B cell (primary cell): Measurements from ENCODE around the gene OGDH. TPM values are rescaled to one million over a fixed set of nuclear protein-coding genes. Genes with fewer than 3 reads are reported as not detected.

Experiments
- ATAC-seq: fragments of 200-7000 bp; cut with Tn5 transposase; one replicate; pipeline ENCODE4 v1.10.0; 2021; ENCODE audit warnings: low read depth, mild to moderate bottlenecking, moderate number of reproducible peaks, moderate library complexity
- CTCF ChIA-PET: fragments of 350-600 bp; sonication (Branson Sonifier 250); formaldehyde crosslinking; loops from one replicate; lab custom pipeline; 2021; ENCODE audit warnings: antibody characterized with exemption, inconsistent platforms; lab: Charles Lee
- POLR2A ChIA-PET: fragments of 350-600 bp; sonication (Branson Sonifier 250); formaldehyde crosslinking; loops from one replicate; lab custom pipeline; 2021; ENCODE audit warnings: antibody characterized with exemption; lab: Charles Lee
- DNase-seq: peaks from one replicate; pipeline ENCODE4 v3.0.0; 2013
- H2AFZ ChIP-seq: 2 replicates; pipeline ENCODE4 v1.6.1; 2012; ENCODE audit warnings: mild to moderate bottlenecking, low read depth, low read length; ENCODE audit not compliant: insufficient read depth, poor library complexity, severe bottlenecking
- H3K27ac ChIP-seq, 2 donors: 1 replicate in 1 of 2; 2 replicates in 1 of 2; pipeline ENCODE4 v1.5.1; 2012 to 2013; ENCODE audit warnings: low read length in 2 of 2, mild to moderate bottlenecking in 2 of 2, moderate library complexity in 1 of 2
- H3K27me3 ChIP-seq, 4 experiments: fragments of 200-600 bp in 1 of 4; sonication (generic) in 1 of 4; replicated peaks in 1 of 4; 1 replicate in 2 of 4; 2 replicates in 2 of 4; pipeline versions ENCODE4 v1.6.1 to v1.7.0; 2013 to 2016; ENCODE audit warnings: low read length in 3 of 4, mild to moderate bottlenecking in 2 of 4, mixed read lengths in 1 of 4, moderate library complexity in 1 of 4; ENCODE audit not compliant: insufficient read depth in 4 of 4, control insufficient read depth in 3 of 4; ENCODE audit errors: control extremely low read depth in 1 of 4
- H3K36me3 ChIP-seq, 2 experiments: replicated peaks in 1 of 2; 1 replicate in 1 of 2; 2 replicates in 1 of 2; pipeline versions ENCODE4 v1.6.1 to v1.7.1; 2013; ENCODE audit warnings: low read length in 1 of 2; ENCODE audit not compliant: insufficient read depth in 2 of 2, control insufficient read depth in 1 of 2; ENCODE audit errors: control extremely low read depth in 1 of 2, extremely low read depth in 1 of 2
- H3K4me1 ChIP-seq, 2 donors: fragments of 200-600 bp in 1 of 2; sonication (generic) in 1 of 2; 1 replicate in 1 of 2; 2 replicates in 1 of 2; pipeline versions ENCODE4 v1.5.1 to v1.6.1; 2013 to 2017; ENCODE audit warnings: low read length in 2 of 2; ENCODE audit not compliant: control insufficient read depth in 2 of 2, insufficient read depth in 2 of 2
- H3K4me2 ChIP-seq: replicated peaks from 2 replicates; pipeline ENCODE3; 2012; ENCODE audit warnings: mild to moderate bottlenecking, low read depth, low read length; ENCODE audit not compliant: poor library complexity, severe bottlenecking
- H3K4me3 ChIP-seq, 5 experiments: fragments of 200-600 bp in 1 of 5; sonication (generic) in 1 of 5; 1 replicate in 3 of 5; 2 replicates in 2 of 5; pipeline versions ENCODE4 v1.5.1 to v1.7.0; 2011 to 2016; ENCODE audit warnings: low read length in 4 of 5, mild to moderate bottlenecking in 4 of 5, low read depth in 2 of 5, control low read depth in 1 of 5, moderate library complexity in 1 of 5; ENCODE audit not compliant: insufficient read depth in 1 of 5; ENCODE audit errors: control extremely low read depth in 1 of 5, extremely low read depth in 1 of 5
- H3K79me2 ChIP-seq: fragments of 200-600 bp; sonication (generic); one replicate; pipeline ENCODE4 v1.6.0; 2016; ENCODE audit warnings: low read length; ENCODE audit not compliant: control insufficient read depth, insufficient read depth
- H3K9ac ChIP-seq: fragments of 200-600 bp; sonication (generic); 2 replicates; pipeline ENCODE4 v1.6.1; 2017; ENCODE audit warnings: mild to moderate bottlenecking, low read length, moderate library complexity
- H3K9me3 ChIP-seq, 3 donors: one replicate each; pipeline versions ENCODE4 v1.6.1 to v1.7.1; 2013; ENCODE audit warnings: low read length in 2 of 3; ENCODE audit not compliant: control insufficient read depth in 2 of 3, insufficient read depth in 1 of 3; ENCODE audit errors: control extremely low read depth in 1 of 3
- H4K20me1 ChIP-seq: 2 replicates; pipeline ENCODE4 v1.6.0; 2012; ENCODE audit warnings: mild to moderate bottlenecking, low read length; ENCODE audit not compliant: insufficient read depth, control insufficient read depth, poor library complexity, severe bottlenecking
- H3K27ac Mint-ChIP-seq: one replicate; pipeline ENCODE4 v1.8.0; 2021; ENCODE audit warnings: mixed read lengths
- H3K27me3 Mint-ChIP-seq: one replicate; pipeline ENCODE4 v1.8.0; 2021; ENCODE audit warnings: mixed read lengths
- H3K4me1 Mint-ChIP-seq: one replicate; pipeline ENCODE4 v1.8.0; 2021; ENCODE audit warnings: mixed read lengths
- H3K4me3 Mint-ChIP-seq: one replicate; pipeline ENCODE4 v1.8.0; 2021; ENCODE audit warnings: mixed read lengths
- H3K9me3 Mint-ChIP-seq: one replicate; pipeline ENCODE4 v1.8.0; 2022; ENCODE audit warnings: mixed read lengths; ENCODE audit not compliant: insufficient read depth
- CTCF ChIP-seq: fragments of 200-600 bp; IDR thresholded peaks from one replicate; pipeline ENCODE4 v1.8.0; 2022; ENCODE audit warnings: antibody characterized with exemption, mild to moderate bottlenecking
- EZH2 ChIP-seq: IDR thresholded peaks from 2 replicates; pipeline ENCODE4 v1.6.1; 2012; ENCODE audit warnings: borderline replicate concordance, low read depth, mild to moderate bottlenecking, moderate library complexity, low read length; ENCODE audit not compliant: insufficient read depth, poor library complexity, severe bottlenecking
- WGBS: methylation state at CpG from one replicate; pipeline ENCODE4 v1.1.5; 2013; ENCODE audit warnings: missing lambda C conversion rate; ENCODE audit not compliant: insufficient coverage; 5-methylcytosine and 5-hydroxymethylcytosine counted together
- intact Hi-C: fragments of 100-400 bp; cut with micrococcal nuclease; formaldehyde crosslinking; loops from one replicate; pipeline ENCODE4 v1.10.0; 2022
- polyA plus RNA-seq: library from polyadenylated mRNA; depleted of rRNA; stranded (reverse); fragments of >200 nt; gene quantifications from 2 replicates; pipeline ENCODE4 v1.2.3, GENCODE V29; 2012
- total RNA-seq, 2 donors: library from RNA; stranded (reverse); fragments of 120-200 nt in 1 of 2; gene quantifications; 1 replicate in 1 of 2; 2 replicates in 1 of 2; pipeline versions ENCODE4 v1.2.3 to v1.2.4, GENCODE V29; 2013 to 2022

The OGDH gene
- total and polyA plus RNA-seq, 2 donors (not counting 1 experiment from before 2014, with no cell fraction given), result 42.6 to 80.2 TPM

DNA sequence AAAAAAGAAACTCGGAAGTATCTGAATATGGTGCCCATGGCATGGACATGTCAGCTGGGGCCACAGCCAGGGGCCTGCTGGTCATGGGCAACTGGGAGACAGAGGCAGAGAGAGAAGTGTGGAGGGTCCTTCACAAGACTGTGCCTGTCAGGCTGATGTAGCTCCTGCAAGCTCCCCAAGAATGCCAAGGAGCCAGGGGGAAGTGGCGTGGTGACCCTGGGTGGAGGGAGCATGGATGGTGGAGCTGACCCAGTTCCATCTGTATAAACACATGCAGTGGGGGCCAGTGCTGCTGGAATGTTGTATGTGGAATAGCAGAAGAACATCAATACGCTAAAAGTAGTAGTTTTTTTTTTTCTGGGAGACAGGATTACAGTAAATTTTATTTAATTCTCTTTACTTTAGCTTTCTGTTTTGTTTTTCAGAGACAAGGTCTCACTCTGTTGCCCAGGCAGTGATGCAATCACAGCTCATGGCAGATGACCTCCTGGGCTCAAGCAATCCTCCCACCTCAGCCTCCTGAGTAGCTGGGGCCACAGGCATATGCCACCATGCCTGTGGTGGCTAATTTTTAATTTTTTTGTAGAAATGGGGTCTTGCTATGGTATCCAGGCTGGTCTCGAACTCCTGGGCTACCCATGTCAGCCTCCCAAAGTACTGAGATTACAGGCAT is 131.8 kb downstream of the OGDH start:
- no peak overlapping the region for H2AFZ ChIP-seq
- Mint-ChIP-seq H3K27me3 (no peaks in the 10 kb centered on the region), H3K4me1 (peaks cover 15% of the 10 kb centered on the region), H3K27ac (no peak overlapping the region), H3K4me3 (no peak overlapping the region), H3K9me3 (no peaks in the 10 kb centered on the region)
- DNase-seq, result no peak
- H3K4me1 ChIP-seq, result peaks cover 6 to 9% of the 10 kb centered on the region in 2 donors
- no peaks in the 10 kb centered on the region for H3K27me3 ChIP-seq
- no peaks in the 10 kb centered on the region for H3K79me2 ChIP-seq
- TF ChIP-seq EZH2 (no peak), CTCF (no peak)
- no peaks in the 10 kb centered on the region for H4K20me1 ChIP-seq
- no peak overlapping the region for H3K27ac ChIP-seq
- no peaks in the 10 kb centered on the region for H3K36me3 ChIP-seq
- H3K9ac ChIP-seq, result no peak overlapping the region
- no peak for ATAC-seq
- CTCF ChIA-PET, result interaction anchor here (0.5 to 0.7 kb wide), 2 partner anchors 105 to 867 kb away, joined by 3 read pairs; no protein-coding TSS in a partner anchor
- no peaks in the 10 kb centered on the region for H3K9me3 ChIP-seq
- H3K4me2 ChIP-seq, result no peak overlapping the region
- intact Hi-C loops, result no loop called here
- POLR2A ChIA-PET, result interaction anchor here (0.6 kb wide), 1 partner anchor 97 kb away, joined by 3 read pairs; no protein-coding TSS in a partner anchor
- WGBS, result 100% methylated on average over 2 of the region's 4 CpGs
- H3K4me3 ChIP-seq, result no peak overlapping the region
